HepG2 (cell line): ENCODE measurements around the gene TMEM143. TPM values are rescaled to one million over a fixed set of nuclear protein-coding genes. Genes with fewer than 3 reads are reported as not detected.
"Not testable (repeated sequence)": the region's sequence is repeated elsewhere in the genome, so short reads cannot be mapped to it uniquely, and the experiment has no call there.

Experiments used
- ATAC-seq: fragments of 200-7000 bp; cut with Tn5 transposase; 3 replicates; pipeline ENCODE4 v1.9.1; 2020; ENCODE audit warnings: mild to moderate bottlenecking, moderate library complexity
- BruUV-seq: library from RNA; stranded (reverse); fragments of 400-500 nt; replicated peaks from 2 replicates; lab custom pipeline; 2021; lab: Mats Ljungman, UMichigan
- CTCF ChIA-PET: fragments of 300-600 bp; formaldehyde crosslinking; extraction: SDS; loops from one replicate; lab custom pipeline; 2021; ENCODE audit warnings: low total read pairs, inconsistent platforms, low intra/inter-chr PET ratio; lab: Yijun Ruan, JAX
- POLR2A ChIA-PET: fragments of 350-600 bp; sonication (Branson Sonifier 250); formaldehyde crosslinking; loops from one replicate; lab custom pipeline; 2020; ENCODE audit warnings: antibody characterized with exemption, inconsistent platforms; lab: Yijun Ruan, JAX
- DNase-seq: peaks from one replicate; pipeline ENCODE4 v3.0.0-alpha.2; 2015; ENCODE audit warnings: low spot score
- FAIRE-seq: peaks from 3 replicates; lab custom pipeline; 2011; peaks lifted over from hg19 to GRCh38; lab: Jason Lieb, UNC
- H2AFZ ChIP-seq: one replicate; pipeline ENCODE4 v1.6.1; 2011; ENCODE audit warnings: low read length, inconsistent platforms
- H3K27ac ChIP-seq: fragments of 300-600 bp; 3 replicates; pipeline ENCODE4 v1.8.0; 2011; ENCODE audit warnings: mixed run types, mild to moderate bottlenecking, mixed read lengths, low read length, inconsistent platforms; ENCODE audit not compliant: insufficient read depth; ENCODE audit errors: extremely low read length
- H3K27me3 ChIP-seq, 2 experiments: fragments of 200-600 bp in 1 of 2; 2 replicates in 1 of 2; 3 replicates in 1 of 2; pipeline versions ENCODE4 v1.6.0 to v1.8.0; 2011; ENCODE audit warnings: low read length in 2 of 2, mild to moderate bottlenecking in 2 of 2, moderate library complexity in 2 of 2, inconsistent platforms in 1 of 2; ENCODE audit not compliant: insufficient read depth in 2 of 2, control insufficient read depth in 1 of 2
- H3K36me3 ChIP-seq, 2 experiments: fragments of 200-600 bp in 1 of 2; replicated peaks in 1 of 2; 2 replicates in 1 of 2; 3 replicates in 1 of 2; pipeline versions ENCODE4 v1.5.1 to v1.8.0; 2011; ENCODE audit warnings: low read length in 2 of 2, inconsistent platforms in 1 of 2; ENCODE audit not compliant: insufficient read depth in 2 of 2, control insufficient read depth in 1 of 2
- H3K4me1 ChIP-seq: 2 replicates; pipeline ENCODE4 v1.5.1; 2012; ENCODE audit warnings: low read length, inconsistent platforms; ENCODE audit not compliant: insufficient read depth
- H3K4me2 ChIP-seq: 2 replicates; pipeline ENCODE4 v1.6.0; 2011; ENCODE audit warnings: low read depth, low read length, inconsistent platforms
- H3K4me3 ChIP-seq, 3 experiments: fragments of 200-600 bp in 1 of 3; sonication (generic), shearing (Covaris generic) in 1 of 3; replicated peaks in 1 of 3; 2 replicates each; pipeline ENCODE4 v1.5.1; 2011 to 2016; ENCODE audit warnings: low read length in 3 of 3, inconsistent platforms in 2 of 3, low read depth in 2 of 3, mild to moderate bottlenecking in 2 of 3, control low read depth in 1 of 3, mixed read lengths in 1 of 3; ENCODE audit not compliant: insufficient read depth in 1 of 3
- H3K79me2 ChIP-seq: one replicate; pipeline ENCODE4 v1.6.1; 2011; ENCODE audit warnings: low read length, inconsistent platforms; ENCODE audit not compliant: insufficient read depth
- H3K9ac ChIP-seq: 2 replicates; pipeline ENCODE4 v1.6.0; 2011; ENCODE audit warnings: mild to moderate bottlenecking, low read depth, low read length, inconsistent platforms; ENCODE audit not compliant: insufficient read depth
- H3K9me3 ChIP-seq: 2 replicates; pipeline ENCODE4 v1.5.1; 2012; ENCODE audit warnings: mild to moderate bottlenecking, low read length
- H4K20me1 ChIP-seq: 2 replicates; pipeline ENCODE4 v1.6.0; 2011; ENCODE audit warnings: inconsistent platforms, mild to moderate bottlenecking, low read length, moderate library complexity; ENCODE audit not compliant: insufficient read depth
- RELA ChIP-seq: sonication (generic); formaldehyde crosslinking; IDR thresholded peaks from 2 replicates; pipeline ENCODE4 v1.4.0; 2020; ENCODE audit warnings: missing genetic modification reagents
- SP4 ChIP-seq: sonication (generic); formaldehyde crosslinking; IDR thresholded peaks from 2 replicates; pipeline ENCODE4 v1.8.1; 2023; ENCODE audit warnings: mild to moderate bottlenecking, missing genetic modification reagents
- ZMYM3 ChIP-seq: sonication (generic); formaldehyde crosslinking; IDR thresholded peaks from 2 replicates; pipeline ENCODE4 v1.5.1; 2020; ENCODE audit warnings: mild to moderate bottlenecking, missing genetic modification reagents
- WGBS: methylation state at CpG from one replicate; pipeline ENCODE4 v1.1.6; 2017; ENCODE audit warnings: low lambda C conversion rate; 5-methylcytosine and 5-hydroxymethylcytosine counted together
- in situ Hi-C: cut with HindIII; loops from 2 replicates; pipeline ENCODE4 v1.10.0; 2017; ENCODE audit warnings: low pct_unique_long_range_greater_than_20kb; ENCODE audit not compliant: extremely low pct_ligation_motif_present
- intact Hi-C: fragments of 100-400 bp; cut with micrococcal nuclease; formaldehyde crosslinking; loops from one replicate; pipeline ENCODE4 v1.10.0; 2022; ENCODE audit not compliant: unreplicated experiment
- polyA plus RNA-seq, 8 experiments: library from polyadenylated mRNA; depleted of rRNA in 3 of 8; stranded (reverse) in 7 of 8; unstranded in 1 of 8; fragments of >200 nt; fragmentation: Illumina TruSeq in 4 of 8; extraction: Trizol in 4 of 8; gene quantifications; 2 replicates each; pipeline versions ENCODE4 v1.2.1 to v1.2.3, GENCODE V29; 2011 to 2016; ENCODE audit warnings: low read depth in 4 of 8, missing spikeins in 1 of 8, mixed read lengths in 1 of 8; ENCODE audit not compliant: insufficient read depth in 1 of 8
- total RNA-seq, 5 experiments: library from RNA; depleted of rRNA; stranded (reverse); fragments of >200 nt; fragmentation: Illumina TruSeq; extraction: Trizol; gene quantifications; 2 replicates each; pipeline ENCODE4 v1.2.3, GENCODE V29; 2016; ENCODE audit warnings: low read depth in 1 of 5
- TF ChIP-seq, protein P1 (sequence below): IDR thresholded peaks from 2 replicates; pipeline ENCODE4 v1.6.1; 2012; ENCODE audit warnings: low read length, improper control_type of control experiment
- TF ChIP-seq, protein P2 (sequence below): IDR thresholded peaks from 2 replicates; pipeline ENCODE4 v1.4.0; 2020; ENCODE audit warnings: mild to moderate bottlenecking, missing genetic modification reagents

The TMEM143 gene
- total and polyA plus RNA-seq, 2 of the 13 experiments (the other 11 are each of a cell fraction or from before 2014, with no cell fraction given) = 7.7 to 11.3 TPM

DNA sequence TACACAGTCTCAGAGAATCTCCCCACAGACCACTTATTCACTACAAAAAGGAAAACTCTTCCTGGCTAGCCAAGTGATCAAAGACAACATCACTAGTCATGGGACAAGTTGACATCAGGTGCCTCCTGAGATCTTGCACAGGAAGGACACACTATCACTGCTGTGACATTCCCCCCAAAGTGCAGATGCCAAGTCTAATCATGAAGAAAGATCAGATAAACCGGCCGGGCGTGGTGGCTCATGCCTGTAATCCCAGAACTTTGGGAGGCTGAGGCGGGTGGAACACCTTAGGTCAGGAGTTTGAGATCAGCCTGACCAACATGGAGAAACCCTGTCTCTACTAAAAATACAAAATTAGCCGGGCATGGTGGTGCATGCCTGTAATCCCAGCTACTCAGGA, 54.0 kb downstream of the TMEM143 start:
- Histone ChIP-seq H3K4me3 (0 out of 6 replicates have a peak overlapping the region, but pooled peaks of 1 of the 3 experiments have one; percentile 75), H3K27me3 (peaks cover 0 to 15% of the 10 kb centered on the region in 2 experiments; a peak in 3 of 5 replicates), H3K4me2 (peak overlapping the region; percentile 96), H3K4me1 (peaks cover 30% of the 10 kb centered on the region)
- intact Hi-C loops (loop anchor here (1.0 to 10.0 kb wide), 2 partner anchors 42 to 275 kb away; no protein-coding TSS in a partner anchor), in situ Hi-C loops (loop anchor here (5.0 to 10.0 kb wide), 2 partner anchors 37 to 275 kb away; partner anchors contain the start of gene ZNF114)
- BruUV-seq, H3K9ac ChIP-seq, ATAC-seq, H3K79me2 ChIP-seq, H3K36me3 ChIP-seq, H4K20me1 ChIP-seq, H3K9me3 ChIP-seq, DNase-seq, H2AFZ ChIP-seq, FAIRE-seq, H3K27ac ChIP-seq: not testable (repeated sequence)
- ChIA-PET CTCF (interaction anchor here (0.7 to 2.0 kb wide), 2 partner anchors 18 to 38 kb away, joined by 3 to 8 read pairs; no protein-coding TSS in a partner anchor), POLR2A (interaction anchor here (0.6 to 1.7 kb wide), 8 partner anchors 14 to 254 kb away, joined by 3 to 5 read pairs (median 4); partner anchors contain the start of genes SYNGR4 and TMEM143)
- 0 out of 2 replicates have a peak, but pooled peaks have one; percentile 6 for TF ChIP-seq SP4 (CRISPR knock-in tag)
- 14% methylated on average over 2 of the region's 5 CpGs for WGBS

DNA sequence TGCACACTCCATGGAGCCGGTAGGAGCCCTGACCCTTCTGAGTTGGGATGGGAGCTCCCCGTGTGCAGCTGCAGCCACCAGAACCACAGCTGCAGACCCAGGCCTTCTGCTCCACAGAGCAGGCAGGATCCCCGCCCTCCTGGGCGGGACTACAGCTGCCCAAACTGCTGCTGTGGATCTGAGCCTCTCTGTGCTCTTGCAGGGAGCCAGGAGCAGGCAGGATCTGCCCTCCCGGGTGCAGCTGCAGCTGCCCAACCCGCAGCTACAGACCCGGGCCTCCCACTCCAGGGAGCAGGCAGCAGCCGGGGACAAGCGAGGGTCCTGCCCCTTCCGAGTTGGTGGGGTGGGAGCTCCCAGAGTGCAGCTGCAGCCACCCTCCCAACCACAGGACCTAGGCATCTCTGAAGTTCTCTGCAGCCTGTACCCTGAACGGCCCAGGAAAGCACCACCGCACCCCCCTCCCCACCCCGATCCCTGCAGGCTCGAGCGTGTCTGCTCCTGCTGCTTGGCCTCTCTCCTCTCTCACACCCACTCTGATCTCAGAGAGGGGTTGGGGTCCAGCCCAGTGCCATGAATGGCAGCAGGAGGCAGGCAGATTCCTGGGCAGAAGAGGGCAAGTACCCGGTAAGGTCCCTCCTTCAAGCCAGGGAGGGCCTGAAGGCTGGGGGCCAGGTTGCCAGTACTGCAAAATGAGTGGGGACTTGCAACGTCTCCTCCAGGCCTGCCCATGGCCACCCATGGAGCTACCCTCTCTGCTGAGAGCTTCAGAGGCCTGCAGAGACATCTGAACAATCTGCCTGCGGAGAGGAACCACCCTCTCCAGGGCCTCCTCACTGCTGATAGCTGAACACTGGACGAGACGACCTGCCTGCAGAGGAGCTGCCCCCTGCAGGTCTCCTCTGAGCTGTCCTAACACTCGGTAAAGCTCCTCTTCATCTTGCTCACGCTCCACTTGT, 54.8 kb downstream of the TMEM143 start:
- WGBS = 7% methylated on average over 16 of the region's 22 CpGs
- peaks cover 30% of the 10 kb centered on the region for H3K4me1 ChIP-seq
- H3K27me3 ChIP-seq = peaks cover 0 to 18% of the 10 kb centered on the region in 2 experiments; a peak in 4 of 5 replicates
- POLR2A ChIA-PET = interaction anchor here (0.6 to 1.7 kb wide), 8 partner anchors 14 to 255 kb away, joined by 3 to 5 read pairs (median 4); partner anchors contain the start of genes SYNGR4 and TMEM143
- no peaks in the 10 kb centered on the region for H3K79me2 ChIP-seq
- peak overlapping the region; percentile 18; the same call in 1 of the 2 replicates for H3K9ac ChIP-seq
- H3K27ac ChIP-seq = no peak overlapping the region
- no peaks in the 10 kb centered on the region for H3K36me3 ChIP-seq
- no peaks in the 10 kb centered on the region for H3K9me3 ChIP-seq
- H4K20me1 ChIP-seq = no peaks in the 10 kb centered on the region
- peak overlapping the region; percentile 96 for H3K4me2 ChIP-seq
- no TSS peak for BruUV-seq
- peak; percentile 71 for DNase-seq
- intact Hi-C loops = loop anchor here (1.0 kb wide), 1 partner anchor 42 kb away; no protein-coding TSS in a partner anchor
- H2AFZ ChIP-seq = no peak overlapping the region
- ATAC-seq = peak; percentile 98
- CTCF ChIA-PET = interaction anchor here (0.7 to 2.0 kb wide), 2 partner anchors 17 to 37 kb away, joined by 3 to 8 read pairs; no protein-coding TSS in a partner anchor
- peak overlapping the region; percentile 49 to 75 (median 57) for H3K4me3 ChIP-seq
- in situ Hi-C loops = loop anchor here (5.0 kb wide), 1 partner anchor 37 kb away; the partner anchor contains the start of gene ZNF114
- FAIRE-seq = peak; percentile 93
- TF ChIP-seq RELA (CRISPR knock-in tag) (no peak), ZMYM3 (CRISPR knock-in tag) (0 out of 2 replicates have a peak, but pooled peaks have one; percentile 40)
- TF ChIP-seq, protein P1, sequence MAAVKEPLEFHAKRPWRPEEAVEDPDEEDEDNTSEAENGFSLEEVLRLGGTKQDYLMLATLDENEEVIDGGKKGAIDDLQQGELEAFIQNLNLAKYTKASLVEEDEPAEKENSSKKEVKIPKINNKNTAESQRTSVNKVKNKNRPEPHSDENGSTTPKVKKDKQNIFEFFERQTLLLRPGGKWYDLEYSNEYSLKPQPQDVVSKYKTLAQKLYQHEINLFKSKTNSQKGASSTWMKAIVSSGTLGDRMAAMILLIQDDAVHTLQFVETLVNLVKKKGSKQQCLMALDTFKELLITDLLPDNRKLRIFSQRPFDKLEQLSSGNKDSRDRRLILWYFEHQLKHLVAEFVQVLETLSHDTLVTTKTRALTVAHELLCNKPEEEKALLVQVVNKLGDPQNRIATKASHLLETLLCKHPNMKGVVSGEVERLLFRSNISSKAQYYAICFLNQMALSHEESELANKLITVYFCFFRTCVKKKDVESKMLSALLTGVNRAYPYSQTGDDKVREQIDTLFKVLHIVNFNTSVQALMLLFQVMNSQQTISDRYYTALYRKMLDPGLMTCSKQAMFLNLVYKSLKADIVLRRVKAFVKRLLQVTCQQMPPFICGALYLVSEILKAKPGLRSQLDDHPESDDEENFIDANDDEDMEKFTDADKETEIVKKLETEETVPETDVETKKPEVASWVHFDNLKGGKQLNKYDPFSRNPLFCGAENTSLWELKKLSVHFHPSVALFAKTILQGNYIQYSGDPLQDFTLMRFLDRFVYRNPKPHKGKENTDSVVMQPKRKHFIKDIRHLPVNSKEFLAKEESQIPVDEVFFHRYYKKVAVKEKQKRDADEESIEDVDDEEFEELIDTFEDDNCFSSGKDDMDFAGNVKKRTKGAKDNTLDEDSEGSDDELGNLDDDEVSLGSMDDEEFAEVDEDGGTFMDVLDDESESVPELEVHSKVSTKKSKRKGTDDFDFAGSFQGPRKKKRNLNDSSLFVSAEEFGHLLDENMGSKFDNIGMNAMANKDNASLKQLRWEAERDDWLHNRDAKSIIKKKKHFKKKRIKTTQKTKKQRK = no peak
- TF ChIP-seq, protein P2, sequence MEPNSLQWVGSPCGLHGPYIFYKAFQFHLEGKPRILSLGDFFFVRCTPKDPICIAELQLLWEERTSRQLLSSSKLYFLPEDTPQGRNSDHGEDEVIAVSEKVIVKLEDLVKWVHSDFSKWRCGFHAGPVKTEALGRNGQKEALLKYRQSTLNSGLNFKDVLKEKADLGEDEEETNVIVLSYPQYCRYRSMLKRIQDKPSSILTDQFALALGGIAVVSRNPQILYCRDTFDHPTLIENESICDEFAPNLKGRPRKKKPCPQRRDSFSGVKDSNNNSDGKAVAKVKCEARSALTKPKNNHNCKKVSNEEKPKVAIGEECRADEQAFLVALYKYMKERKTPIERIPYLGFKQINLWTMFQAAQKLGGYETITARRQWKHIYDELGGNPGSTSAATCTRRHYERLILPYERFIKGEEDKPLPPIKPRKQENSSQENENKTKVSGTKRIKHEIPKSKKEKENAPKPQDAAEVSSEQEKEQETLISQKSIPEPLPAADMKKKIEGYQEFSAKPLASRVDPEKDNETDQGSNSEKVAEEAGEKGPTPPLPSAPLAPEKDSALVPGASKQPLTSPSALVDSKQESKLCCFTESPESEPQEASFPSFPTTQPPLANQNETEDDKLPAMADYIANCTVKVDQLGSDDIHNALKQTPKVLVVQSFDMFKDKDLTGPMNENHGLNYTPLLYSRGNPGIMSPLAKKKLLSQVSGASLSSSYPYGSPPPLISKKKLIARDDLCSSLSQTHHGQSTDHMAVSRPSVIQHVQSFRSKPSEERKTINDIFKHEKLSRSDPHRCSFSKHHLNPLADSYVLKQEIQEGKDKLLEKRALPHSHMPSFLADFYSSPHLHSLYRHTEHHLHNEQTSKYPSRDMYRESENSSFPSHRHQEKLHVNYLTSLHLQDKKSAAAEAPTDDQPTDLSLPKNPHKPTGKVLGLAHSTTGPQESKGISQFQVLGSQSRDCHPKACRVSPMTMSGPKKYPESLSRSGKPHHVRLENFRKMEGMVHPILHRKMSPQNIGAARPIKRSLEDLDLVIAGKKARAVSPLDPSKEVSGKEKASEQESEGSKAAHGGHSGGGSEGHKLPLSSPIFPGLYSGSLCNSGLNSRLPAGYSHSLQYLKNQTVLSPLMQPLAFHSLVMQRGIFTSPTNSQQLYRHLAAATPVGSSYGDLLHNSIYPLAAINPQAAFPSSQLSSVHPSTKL = peak; percentile 41; the same call in 1 of the 2 replicates
